NOMO-1 (cell line): ENCODE data around the gene VCX3A.
"Not testable (repeated sequence)": the region's sequence is repeated elsewhere in the genome, so short reads cannot be mapped to it uniquely, and the experiment has no call there.

Experiments
- DNase-seq, 2 experiments: peaks; one replicate each; lab custom pipeline; 2025; ENCODE audit not compliant: unreplicated experiment in 2 of 2; lab: John Stamatoyannopoulos, UW

VCX3A gene

DNA sequence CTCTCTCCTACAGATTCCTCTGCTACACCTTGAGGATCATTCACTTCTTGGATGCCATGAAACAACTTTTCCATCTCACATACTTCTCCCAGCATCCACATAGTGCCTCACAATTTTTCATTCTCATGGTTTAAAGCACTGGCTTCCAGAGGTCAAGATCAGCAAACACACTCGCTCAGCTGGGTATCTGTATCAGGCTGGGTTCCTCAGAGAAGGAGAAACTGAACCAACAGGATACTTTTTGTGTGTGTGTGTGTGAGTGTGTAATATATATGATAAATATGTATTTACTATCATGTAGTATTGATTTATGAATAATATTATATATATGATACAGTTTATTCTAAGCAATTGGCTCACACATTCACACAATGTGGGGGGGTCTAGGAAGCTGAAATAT is at the start of gene VCX3A:
VCX3A (minus strand) TSS at position 101 of the 400 bp plus-strand sequence. CDS start 621 bp downstream, outside the sequence.
- DNase-seq = not testable (repeated sequence)

DNA sequence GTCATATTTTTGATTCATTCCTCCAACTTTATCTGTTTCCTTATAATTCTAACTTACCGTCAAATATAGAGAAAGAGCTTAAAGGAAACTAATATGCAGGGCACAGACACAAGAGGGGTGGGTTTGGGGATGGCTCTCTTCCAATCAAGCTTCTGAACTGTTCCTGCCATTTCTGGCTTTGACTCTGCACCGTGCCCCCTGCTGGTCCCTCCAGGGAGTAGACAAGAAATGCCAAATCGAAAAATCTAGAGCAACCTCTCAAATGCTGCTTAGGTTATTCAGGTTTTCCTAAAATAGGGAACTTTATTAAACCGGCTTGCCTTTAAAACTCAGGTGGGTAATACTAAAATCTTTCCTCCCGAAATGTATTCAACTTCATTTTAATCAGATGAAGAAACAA is 39.8 kb upstream of the VCX3A start:
- DNase-seq = no peak

DNA sequence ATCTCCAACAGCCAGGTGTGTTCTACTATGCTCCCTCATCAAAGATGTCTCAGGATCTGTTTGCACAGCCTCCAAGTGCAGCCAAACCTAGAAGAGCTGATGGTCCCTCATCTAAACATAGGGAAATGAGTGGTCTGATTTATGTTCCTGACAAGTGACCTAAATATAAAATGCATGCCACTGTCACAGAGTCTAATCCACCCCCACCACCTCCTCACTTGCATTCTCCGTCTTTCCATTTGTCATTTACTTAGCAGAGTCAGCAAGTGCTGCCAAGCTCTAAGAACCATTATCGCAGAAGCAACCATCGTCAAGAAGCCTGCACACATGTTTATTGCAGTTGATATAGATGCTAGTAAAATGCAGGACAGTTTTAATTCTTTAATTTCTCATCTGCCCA is 33.1 kb upstream of the VCX3A start:
- DNase-seq = no peak

DNA sequence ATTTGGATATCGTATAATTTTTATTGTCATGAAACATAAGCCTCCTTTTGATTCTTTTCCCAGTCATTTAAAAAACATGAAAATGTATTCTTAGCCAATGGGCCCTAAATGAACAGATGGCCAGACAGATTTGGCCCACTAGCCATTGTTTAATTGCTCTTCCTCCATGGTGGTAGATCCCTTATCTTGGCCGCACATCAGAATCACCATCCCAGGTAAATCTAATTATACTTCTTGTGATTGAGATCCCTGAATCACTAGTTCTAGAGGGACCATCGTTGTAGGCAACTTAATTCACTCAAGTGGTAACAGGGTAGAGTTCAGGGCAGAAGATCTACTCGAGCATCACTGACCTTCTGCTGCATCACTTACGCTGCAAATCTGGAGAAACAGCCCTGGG is 24.1 kb upstream of the VCX3A start:
- no peak for DNase-seq

DNA sequence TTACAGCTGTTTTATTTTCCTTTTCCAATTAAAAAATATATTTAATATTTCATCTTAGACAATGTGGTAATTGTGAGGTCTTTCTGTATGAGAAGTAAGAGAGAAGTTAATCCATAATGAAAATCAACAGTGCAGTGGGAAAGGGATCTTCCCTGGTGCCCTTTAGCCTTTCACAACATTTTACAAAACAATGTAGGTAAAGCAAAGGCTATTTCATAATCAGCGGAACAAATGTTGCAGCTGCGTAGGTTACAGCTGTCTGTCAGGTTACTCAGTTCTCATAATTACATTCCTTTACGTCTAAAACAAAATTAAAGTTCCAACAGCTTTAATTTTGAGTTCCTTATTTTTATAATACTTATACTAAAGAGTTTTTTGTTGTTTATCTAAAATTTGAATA is 22.8 kb upstream of the VCX3A start:
- DNase-seq = no peak

DNA sequence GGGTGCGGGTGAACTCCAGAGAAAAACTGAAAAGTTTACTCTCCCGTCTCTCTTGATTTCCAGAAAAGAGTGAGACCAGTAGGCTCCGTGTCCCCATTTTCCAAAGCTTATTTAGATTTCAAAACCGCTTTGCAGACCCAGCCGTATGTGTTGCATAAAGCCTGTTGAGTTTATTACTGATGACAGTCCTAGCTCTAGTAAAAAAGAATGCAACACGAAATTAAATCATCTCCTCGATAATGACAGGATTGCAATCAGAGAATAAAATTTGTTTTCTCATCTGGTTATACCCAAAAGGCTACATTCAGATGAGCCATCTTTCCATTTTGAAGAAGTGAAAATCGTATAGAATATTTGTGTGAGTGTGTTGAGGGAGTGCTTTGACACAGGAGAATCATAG is 16.1 kb upstream of the VCX3A start:
- DNase-seq = no peak

DNA sequence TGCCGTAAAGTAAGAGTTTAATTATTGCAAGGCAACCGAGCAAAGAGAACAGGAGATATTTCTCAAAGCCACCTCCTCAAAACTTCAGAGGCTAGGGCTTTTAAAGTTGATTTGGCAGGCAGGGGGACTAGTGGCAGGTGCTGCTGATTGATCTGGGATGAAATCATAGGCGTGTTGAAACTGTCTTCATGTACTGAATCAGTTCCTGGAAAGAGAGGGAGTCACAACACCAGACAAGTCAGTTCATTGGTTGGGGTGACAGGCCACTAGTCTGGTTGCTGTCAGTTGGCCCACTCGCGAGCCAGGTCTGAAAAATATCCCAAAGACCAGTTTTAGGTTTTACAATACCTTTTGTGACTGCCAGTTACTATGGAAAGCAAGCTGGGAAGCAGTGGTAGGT is 10.8 kb upstream of the VCX3A start:
- DNase-seq = no peak

DNA sequence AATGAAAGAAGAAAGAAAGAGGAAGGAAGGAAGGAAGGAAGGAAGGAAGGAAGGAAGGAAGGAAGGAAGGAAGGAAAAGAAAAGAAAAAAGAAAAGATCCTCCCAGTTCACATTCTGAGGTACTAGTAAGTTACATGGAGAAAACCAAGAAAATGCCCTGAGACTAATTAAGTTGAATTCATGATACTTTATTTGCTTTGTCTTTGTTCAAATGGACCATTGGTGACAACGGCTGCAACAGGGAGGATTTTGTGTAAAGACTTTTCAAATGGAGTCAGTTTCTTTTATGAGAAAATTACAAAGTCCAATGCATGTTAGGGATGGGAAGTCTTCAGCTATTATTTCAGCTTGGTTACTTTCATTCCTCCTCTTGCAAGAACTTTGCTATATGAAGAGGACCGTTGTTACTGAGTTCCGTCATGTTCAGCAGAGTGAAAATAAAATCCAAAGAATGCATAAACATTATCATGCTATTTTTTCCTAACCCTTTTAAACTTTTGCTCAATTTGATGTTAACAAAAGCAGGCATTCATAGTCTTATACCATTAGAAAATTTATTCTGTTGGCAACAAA is 8.3 kb downstream of the VCX3A start:
- DNase-seq = no peak

DNA sequence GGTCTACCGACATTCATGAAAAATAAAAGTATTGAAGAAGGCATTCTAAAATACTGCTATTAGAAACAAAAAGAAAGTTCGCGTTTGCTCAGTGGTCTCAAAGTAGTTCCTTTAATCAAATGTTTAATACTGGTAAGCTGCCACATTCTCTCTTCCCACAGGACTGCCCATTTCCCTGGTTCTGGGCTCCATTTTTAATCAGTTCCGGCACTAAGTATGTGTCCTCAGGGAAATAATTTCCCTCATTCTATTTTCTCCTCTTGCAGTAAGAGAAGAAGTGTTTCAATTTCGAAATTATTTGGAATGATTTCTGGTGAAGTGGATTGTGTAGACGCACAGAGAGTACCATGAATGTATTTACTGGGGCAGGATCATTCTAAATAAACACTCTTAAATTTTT is 17.5 kb downstream of the VCX3A start:
- DNase-seq = no peak

DNA sequence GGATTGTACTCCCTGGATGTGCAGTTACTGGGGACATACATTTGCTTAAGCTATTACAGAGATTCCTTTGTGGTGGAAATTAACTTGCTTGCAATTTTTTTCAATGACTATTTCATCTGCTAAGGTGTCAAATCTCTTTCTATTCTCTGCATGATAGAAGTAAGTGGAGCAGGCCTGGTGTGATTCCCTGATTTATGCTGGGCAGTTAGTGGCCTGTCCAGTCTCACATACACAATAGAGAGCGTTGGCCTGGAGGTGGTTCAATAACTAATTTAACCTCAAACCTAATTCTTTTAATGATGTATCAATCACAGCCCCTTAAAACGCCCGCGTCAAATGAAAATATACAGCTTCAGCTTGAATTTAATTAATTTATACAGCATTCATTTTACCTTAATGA is 28.5 kb downstream of the VCX3A start:
- DNase-seq = no peak

DNA sequence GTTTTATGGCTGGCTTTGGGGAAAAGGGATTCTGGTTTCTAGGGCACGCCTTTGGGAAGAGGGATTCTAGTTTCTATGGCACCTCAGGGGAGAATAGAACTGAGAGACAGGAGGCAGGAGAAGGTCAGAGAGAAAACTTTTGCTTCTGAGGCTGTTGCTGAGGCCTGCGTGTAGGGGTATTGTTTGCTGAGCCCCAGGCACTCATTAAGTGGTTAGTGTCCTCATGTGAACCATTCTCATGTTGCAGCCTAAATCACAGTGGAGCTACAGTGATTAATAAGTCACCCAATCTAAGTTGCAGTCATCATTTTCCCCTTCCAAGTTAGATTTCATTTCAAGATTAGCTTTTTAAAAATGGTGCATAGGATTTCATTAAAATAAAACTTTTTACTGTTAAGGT is 29.0 kb downstream of the VCX3A start:
- no peak for DNase-seq

DNA sequence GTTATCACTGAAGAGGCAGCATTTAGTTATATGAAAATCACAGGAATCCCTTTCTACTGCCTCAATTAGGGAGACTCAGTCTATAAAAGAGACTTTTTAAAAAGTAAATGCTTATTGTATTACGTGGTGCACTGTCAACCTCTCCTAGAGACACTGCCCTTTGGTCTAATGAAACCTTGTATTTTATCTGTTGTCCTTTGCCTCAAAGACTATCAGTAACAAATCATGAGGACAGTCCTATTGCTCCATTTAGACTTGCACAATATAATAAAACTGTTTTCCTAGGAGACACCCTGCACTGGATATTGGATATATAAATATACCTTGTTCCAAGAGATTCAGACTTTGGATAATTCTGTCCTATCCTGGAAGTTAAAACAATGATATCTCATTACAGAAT is 34.2 kb downstream of the VCX3A start:
- DNase-seq = no peak

DNA sequence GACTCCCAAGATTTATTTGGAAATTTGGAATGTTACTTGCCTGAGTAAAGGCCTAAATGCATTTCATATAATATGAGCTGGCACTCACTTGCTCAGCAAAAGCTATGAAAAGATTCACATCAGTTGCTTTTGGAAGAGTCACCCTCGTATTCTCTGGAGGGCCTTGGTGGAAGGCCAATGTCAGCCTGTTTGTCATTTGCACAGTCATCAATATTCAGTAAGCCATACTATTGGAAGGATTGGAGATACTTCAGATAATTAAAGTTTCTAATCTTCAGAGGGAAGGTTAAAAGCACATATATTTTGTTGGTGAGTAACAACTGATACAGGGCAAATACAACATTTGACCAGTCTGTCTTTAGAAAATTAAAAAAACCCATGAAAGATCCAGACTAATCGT is 36.6 kb downstream of the VCX3A start:
- no peak for DNase-seq
